Lower lobe of right lung (tissue), 2 donors: ENCODE results near the gene JARID2. TPM values are rescaled to one million over a fixed set of nuclear protein-coding genes. Genes with fewer than 3 reads are reported as not detected.

Experiments used
- ATAC-seq, 2 donors: fragments of 200-7000 bp; cut with Tn5 transposase; one replicate each; pipeline ENCODE4 v1.9.1; 2020 to 2022; ENCODE audit warnings: mild to moderate bottlenecking in 2 of 2, moderate library complexity in 2 of 2
- DNase-seq: peaks from one replicate; pipeline ENCODE4 v3.0.0-alpha.2; 2020
- H3K27ac ChIP-seq: fragments of 200-600 bp; one replicate; pipeline ENCODE4 v1.8.0; 2022
- H3K27me3 ChIP-seq: fragments of 200-600 bp; one replicate; pipeline ENCODE4 v1.8.0; 2022; ENCODE audit warnings: low read depth
- H3K36me3 ChIP-seq: fragments of 200-600 bp; one replicate; pipeline ENCODE4 v1.8.0; 2022; ENCODE audit warnings: mild to moderate bottlenecking
- H3K4me1 ChIP-seq: fragments of 200-600 bp; one replicate; pipeline ENCODE4 v1.8.0; 2022
- H3K4me3 ChIP-seq: fragments of 200-600 bp; one replicate; pipeline ENCODE4 v1.8.0; 2022; ENCODE audit warnings: mild to moderate bottlenecking
- H3K9me3 ChIP-seq: fragments of 200-600 bp; one replicate; pipeline ENCODE4 v1.8.0; 2022
- CTCF ChIP-seq: fragments of 200-600 bp; IDR thresholded peaks from one replicate; pipeline ENCODE4 v1.8.0; 2022; ENCODE audit warnings: antibody characterized with exemption, mild to moderate bottlenecking
- intact Hi-C: fragments of 100-400 bp; cut with DNase I; formaldehyde crosslinking; loops from one replicate; pipeline ENCODE4 v1.11.0; 2022
- total RNA-seq: library from RNA; stranded (reverse); fragmentation: NEBNext Ultra II Directional; extraction: Animal tissue kit (Norgen Biotek cat#: 25700); gene quantifications from one replicate; pipeline ENCODE4 v1.2.1, GENCODE V29; 2021
- donor health status: DM: no; HTN: yes; CAD: no; lungs with severe emphysema.

The JARID2 gene
- total RNA-seq, 1 donor from 2014 or later: 16.0 TPM

DNA sequence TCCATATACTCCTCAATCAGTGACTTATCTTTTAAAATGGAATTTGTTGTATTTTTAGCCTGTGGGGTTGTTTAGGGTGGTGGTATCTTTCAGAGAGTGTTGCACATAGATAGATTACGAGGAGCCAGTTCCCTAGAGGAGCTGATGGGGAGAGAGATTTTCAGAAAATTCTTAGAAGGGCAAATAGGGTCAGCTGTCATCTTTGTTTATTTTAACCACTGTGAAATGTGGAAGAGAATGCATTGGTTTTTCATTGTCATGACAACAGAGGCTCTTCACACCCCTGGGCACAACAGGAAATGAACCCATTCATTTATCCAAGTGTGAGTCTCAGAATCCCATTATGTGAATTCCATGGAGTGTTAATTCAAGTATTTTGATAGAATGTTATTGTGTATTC lies 188.4 kb downstream of the JARID2 start:
- Histone ChIP-seq H3K36me3 (no peaks in the 10 kb centered on the region), H3K9me3 (peaks cover 3% of the 10 kb centered on the region), H3K4me3 (no peak overlapping the region), H3K27me3 (no peaks in the 10 kb centered on the region), H3K4me1 (peaks cover 75% of the 10 kb centered on the region), H3K27ac (no peak overlapping the region)
- intact Hi-C loops: no loop called here
- DNase-seq (no peak), ATAC-seq (no peak)
- no peak for TF ChIP-seq CTCF

GRCh38 chr6:15434823-15435380 lies 189.0 kb downstream of the JARID2 start:
- H3K4me1 ChIP-seq: peaks cover 75% of the 10 kb centered on the region
- intact Hi-C loops: no loop called here
- no peak for TF ChIP-seq CTCF
- DNase-seq (no peak), ATAC-seq (no peak)
- H3K27me3 ChIP-seq: no peaks in the 10 kb centered on the region
- peaks cover 3% of the 10 kb centered on the region for H3K9me3 ChIP-seq
- no peak overlapping the region for H3K4me3 ChIP-seq
- no peaks in the 10 kb centered on the region for H3K36me3 ChIP-seq
- no peak overlapping the region for H3K27ac ChIP-seq

GRCh38 chr6:15435468-15435867 lies 189.6 kb downstream of the JARID2 start:
- peaks cover 75% of the 10 kb centered on the region for H3K4me1 ChIP-seq
- intact Hi-C loops: no loop called here
- H3K36me3 ChIP-seq: no peaks in the 10 kb centered on the region
- DNase-seq (no peak), ATAC-seq (no peak)
- H3K4me3 ChIP-seq: no peak overlapping the region
- H3K27me3 ChIP-seq: no peaks in the 10 kb centered on the region
- H3K27ac ChIP-seq: no peak overlapping the region
- TF ChIP-seq CTCF: no peak
- peaks cover 3% of the 10 kb centered on the region for H3K9me3 ChIP-seq

DNA sequence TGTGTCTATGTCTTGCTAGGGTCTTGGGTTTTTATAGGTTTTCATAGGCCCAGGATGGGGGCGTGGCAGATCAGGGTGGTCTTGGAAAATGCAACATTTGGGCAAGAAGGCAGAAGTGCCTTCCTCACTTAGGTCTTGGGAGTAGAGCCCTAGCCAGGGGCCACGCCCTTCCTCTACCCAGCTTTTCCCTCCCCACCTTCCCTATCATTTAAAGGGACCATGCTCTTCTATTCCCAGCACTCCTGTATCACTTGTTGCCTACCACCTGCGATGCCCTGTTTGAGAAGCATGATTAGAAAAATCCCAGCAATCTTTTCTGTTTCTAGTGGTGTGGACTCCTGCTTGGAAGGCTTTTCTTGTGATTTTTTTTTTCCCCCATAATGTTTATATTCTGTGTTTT lies 190.6 kb downstream of the JARID2 start:
- ATAC-seq (no peak), DNase-seq (no peak)
- no peaks in the 10 kb centered on the region for H3K27me3 ChIP-seq
- H3K36me3 ChIP-seq: no peaks in the 10 kb centered on the region
- intact Hi-C loops: no loop called here
- no peak overlapping the region for H3K27ac ChIP-seq
- peaks cover 75% of the 10 kb centered on the region for H3K4me1 ChIP-seq
- peaks cover 3% of the 10 kb centered on the region for H3K9me3 ChIP-seq
- no peak for TF ChIP-seq CTCF
- H3K4me3 ChIP-seq: no peak overlapping the region

- H3K36me3 ChIP-seq: no peaks in the 10 kb centered on the region
- intact Hi-C loops: no loop called here
- TF ChIP-seq CTCF: no peak
- H3K4me3 ChIP-seq: no peak overlapping the region
- peaks cover 3% of the 10 kb centered on the region for H3K9me3 ChIP-seq
- peaks cover 75% of the 10 kb centered on the region for H3K4me1 ChIP-seq
- no peak overlapping the region for H3K27ac ChIP-seq
- DNase-seq (no peak), ATAC-seq (no peak)
- no peaks in the 10 kb centered on the region for H3K27me3 ChIP-seq
Observed at GRCh38 chr6:15437090-15437635, 191.3 kb downstream of the JARID2 start.
